Skeletal muscle tissue (tissue), 4 donors: ENCODE results near the gene NEUROG1. TPM values are rescaled to one million over a fixed set of nuclear protein-coding genes. Genes with fewer than 3 reads are reported as not detected.

Experiments used
- H3K27ac ChIP-seq: one replicate; pipeline ENCODE4 v1.7.0; 2013; ENCODE audit warnings: mild to moderate bottlenecking, low read depth, low read length, inconsistent platforms
- H3K27me3 ChIP-seq, 3 donors: one replicate each; pipeline ENCODE4 v1.7.0; 2013; ENCODE audit warnings: low read length in 3 of 3; ENCODE audit not compliant: control insufficient read depth in 3 of 3, insufficient read depth in 3 of 3
- H3K36me3 ChIP-seq, 3 donors: one replicate each; pipeline ENCODE4 v1.7.0; 2013; ENCODE audit warnings: low read length in 3 of 3; ENCODE audit not compliant: control insufficient read depth in 3 of 3, insufficient read depth in 3 of 3
- H3K4me1 ChIP-seq, 3 donors: one replicate each; pipeline ENCODE4 v1.7.0; 2013; ENCODE audit warnings: low read length in 3 of 3, mild to moderate bottlenecking in 3 of 3; ENCODE audit not compliant: control insufficient read depth in 3 of 3, insufficient read depth in 3 of 3
- H3K4me3 ChIP-seq, 3 donors: one replicate each; pipeline ENCODE4 v1.7.0; 2013; ENCODE audit warnings: low read length in 3 of 3
- H3K9ac ChIP-seq, 3 donors: one replicate each; pipeline ENCODE4 v1.7.0; 2013; ENCODE audit warnings: low read length in 3 of 3, mild to moderate bottlenecking in 3 of 3, moderate library complexity in 2 of 3, low read depth in 1 of 3
- H3K9me3 ChIP-seq, 3 donors: one replicate each; pipeline ENCODE4 v1.7.0; 2013; ENCODE audit warnings: low read length in 3 of 3; ENCODE audit not compliant: control insufficient read depth in 3 of 3
- total RNA-seq: library from RNA; depleted of rRNA; stranded (reverse); fragments of >200 nt; gene quantifications from one replicate; pipeline ENCODE4 v1.2.3, GENCODE V29; 2014
- donor health status: Osteomylitis.

Gene NEUROG1
- total RNA-seq, 1 donor from 2014 or later, result not detected

GRCh38 chr5:135565266-135565665 is 29.5 kb upstream of the NEUROG1 start:
- Histone ChIP-seq H3K4me3 (no peak overlapping the region), H3K27me3 (peaks cover 0 to under 1% (median under 1%) of the 10 kb centered on the region in 3 donors), H3K4me1 (peaks cover 0 to 2% (median 0%) of the 10 kb centered on the region in 3 donors), H3K9ac (no peak overlapping the region), H3K9me3 (no peaks in the 10 kb centered on the region), H3K36me3 (no peaks in the 10 kb centered on the region), H3K27ac (no peak overlapping the region)

- H3K9ac ChIP-seq, result no peak overlapping the region
- no peak overlapping the region for H3K4me3 ChIP-seq
- H3K4me1 ChIP-seq, result peaks cover 0 to 2% (median 0%) of the 10 kb centered on the region in 3 donors
- H3K9me3 ChIP-seq, result no peaks in the 10 kb centered on the region
- H3K27me3 ChIP-seq, result peaks cover 2 to 10% (median 9%) of the 10 kb centered on the region in 3 donors
- no peak overlapping the region for H3K27ac ChIP-seq
- H3K36me3 ChIP-seq, result no peaks in the 10 kb centered on the region
These were observed 28.6 kb upstream of the NEUROG1 start for GRCh38 chr5:135564331-135564730.

GRCh38 chr5:135561266-135561665 is 25.5 kb upstream of the NEUROG1 start:
- Histone ChIP-seq H3K27me3 (peaks cover 14 to 24% (median 21%) of the 10 kb centered on the region in 3 donors), H3K9ac (no peak overlapping the region), H3K36me3 (no peaks in the 10 kb centered on the region), H3K4me1 (no peaks in the 10 kb centered on the region), H3K4me3 (no peak overlapping the region), H3K9me3 (no peaks in the 10 kb centered on the region), H3K27ac (no peak overlapping the region)

- no peaks in the 10 kb centered on the region for H3K9me3 ChIP-seq
- H3K4me3 ChIP-seq, result no peak overlapping the region
- no peaks in the 10 kb centered on the region for H3K36me3 ChIP-seq
- no peaks in the 10 kb centered on the region for H3K4me1 ChIP-seq
- H3K9ac ChIP-seq, result no peak overlapping the region
- peaks cover 14 to 27% (median 21%) of the 10 kb centered on the region in 3 donors for H3K27me3 ChIP-seq
- no peak overlapping the region for H3K27ac ChIP-seq
These were observed 25.1 kb upstream of the NEUROG1 start for GRCh38 chr5:135560858-135561257.

GRCh38 chr5:135559354-135559753 is 23.6 kb upstream of the NEUROG1 start:
- H3K4me1 ChIP-seq, result no peaks in the 10 kb centered on the region
- no peaks in the 10 kb centered on the region for H3K36me3 ChIP-seq
- H3K27me3 ChIP-seq, result peaks cover 14 to 27% (median 21%) of the 10 kb centered on the region in 3 donors
- H3K27ac ChIP-seq, result no peak overlapping the region
- H3K4me3 ChIP-seq, result no peak overlapping the region
- no peaks in the 10 kb centered on the region for H3K9me3 ChIP-seq
- no peak overlapping the region for H3K9ac ChIP-seq

GRCh38 chr5:135557076-135557838 is 21.5 kb upstream of the NEUROG1 start:
- Histone ChIP-seq H3K27me3 (peaks cover 19 to 34% (median 31%) of the 10 kb centered on the region in 3 donors), H3K4me1 (no peaks in the 10 kb centered on the region), H3K36me3 (no peaks in the 10 kb centered on the region), H3K4me3 (no peak overlapping the region), H3K27ac (no peak overlapping the region), H3K9me3 (no peaks in the 10 kb centered on the region), H3K9ac (no peak overlapping the region)

- no peaks in the 10 kb centered on the region for H3K9me3 ChIP-seq
- no peak overlapping the region for H3K4me3 ChIP-seq
- no peak overlapping the region for H3K27ac ChIP-seq
- H3K36me3 ChIP-seq, result no peaks in the 10 kb centered on the region
- H3K4me1 ChIP-seq, result no peaks in the 10 kb centered on the region
- peaks cover 19 to 34% (median 31%) of the 10 kb centered on the region in 3 donors for H3K27me3 ChIP-seq
- no peak overlapping the region for H3K9ac ChIP-seq
These were observed 20.9 kb upstream of the NEUROG1 start for GRCh38 chr5:135556620-135557019.

GRCh38 chr5:135555530-135555929 is 19.8 kb upstream of the NEUROG1 start:
- peaks cover 19 to 41% (median 34%) of the 10 kb centered on the region in 3 donors for H3K27me3 ChIP-seq

GRCh38 chr5:135553688-135554462 is 18.1 kb upstream of the NEUROG1 start:
- no peaks in the 10 kb centered on the region for H3K36me3 ChIP-seq
- no peaks in the 10 kb centered on the region for H3K4me1 ChIP-seq
- no peak overlapping the region for H3K4me3 ChIP-seq
- no peaks in the 10 kb centered on the region for H3K9me3 ChIP-seq
- no peak overlapping the region for H3K9ac ChIP-seq
- peaks cover 13 to 38% (median 28%) of the 10 kb centered on the region in 3 donors for H3K27me3 ChIP-seq
- no peak overlapping the region for H3K27ac ChIP-seq

More at GRCh38 chr5:135555530-135555929, 19.8 kb upstream of the NEUROG1 start:
- Histone ChIP-seq H3K9me3 (no peaks in the 10 kb centered on the region), H3K9ac (no peak overlapping the region), H3K4me1 (no peaks in the 10 kb centered on the region), H3K27ac (no peak overlapping the region), H3K4me3 (no peak overlapping the region), H3K36me3 (no peaks in the 10 kb centered on the region)
